ENCODE data around the gene CTXND1.

CTXND1 gene

GRCh38 chr15:80251428-80252120 is 439 bp downstream of the CTXND1 start:
- no peak for DNase-seq (ENCODE audit: low spot score)

DNA sequence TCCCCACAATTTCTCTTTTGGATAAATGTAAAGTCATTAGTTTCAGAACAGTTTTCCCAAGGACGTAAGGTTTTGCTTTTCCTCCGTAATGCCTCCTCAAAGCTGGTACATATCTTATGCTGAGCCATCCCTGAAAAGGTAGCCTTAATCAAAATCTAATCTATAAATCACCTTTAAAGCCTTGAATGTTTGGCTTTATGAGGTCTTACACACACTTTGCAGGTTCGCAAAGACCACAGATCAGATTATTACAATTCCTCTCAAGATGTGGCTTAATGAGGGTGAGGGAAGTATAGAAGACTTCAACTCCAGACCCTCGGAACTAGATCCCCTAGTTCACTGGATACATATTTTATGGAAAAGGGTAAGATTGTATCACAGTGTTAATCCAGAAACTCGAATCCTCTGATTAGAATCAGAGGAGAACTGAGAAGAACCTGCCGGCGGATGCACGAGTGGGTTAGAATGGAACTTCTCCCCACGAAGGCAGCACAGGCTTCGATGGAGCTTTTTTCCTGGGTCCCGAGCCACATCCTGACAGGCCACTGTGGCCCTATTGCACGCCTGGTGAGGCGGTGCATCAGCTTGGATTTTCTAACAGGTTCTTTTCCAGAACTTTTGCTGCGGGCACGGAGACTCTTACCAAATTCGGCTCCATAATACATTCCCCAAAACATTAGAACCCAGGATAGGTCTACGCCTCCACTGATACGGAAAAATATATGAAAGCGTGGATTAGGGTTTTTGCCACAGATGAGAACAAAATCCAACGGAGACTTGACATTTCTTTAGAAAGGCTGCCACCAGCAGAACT is 1.2 kb downstream of the CTXND1 start:
- no peak for DNase-seq (ENCODE audit: low spot score)

- no peak for DNase-seq (ENCODE audit: low spot score)
Observed at GRCh38 chr15:80249973-80250372, 2.0 kb downstream of the CTXND1 start.

DNA sequence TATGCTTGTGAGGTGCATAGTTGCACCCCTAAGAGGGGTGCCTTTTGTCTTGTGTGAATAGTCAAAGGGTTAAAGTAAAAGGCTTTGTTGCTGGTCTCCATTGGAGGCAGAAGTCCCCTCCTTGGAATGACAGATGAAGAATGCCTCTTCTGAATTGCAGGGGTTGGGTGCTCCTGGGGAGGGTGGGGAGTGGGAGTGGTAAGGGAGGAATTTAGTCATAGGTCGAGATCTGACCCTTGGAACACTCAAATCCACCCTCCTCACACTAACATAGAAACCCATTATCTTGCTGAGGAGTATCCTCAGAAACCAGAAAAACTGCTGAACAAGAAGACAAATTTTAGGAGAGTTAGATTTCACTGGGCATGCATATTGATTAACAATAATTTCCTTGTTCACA is 4.7 kb downstream of the CTXND1 start:
- DNase-seq (ENCODE audit: low spot score), result no peak

DNA sequence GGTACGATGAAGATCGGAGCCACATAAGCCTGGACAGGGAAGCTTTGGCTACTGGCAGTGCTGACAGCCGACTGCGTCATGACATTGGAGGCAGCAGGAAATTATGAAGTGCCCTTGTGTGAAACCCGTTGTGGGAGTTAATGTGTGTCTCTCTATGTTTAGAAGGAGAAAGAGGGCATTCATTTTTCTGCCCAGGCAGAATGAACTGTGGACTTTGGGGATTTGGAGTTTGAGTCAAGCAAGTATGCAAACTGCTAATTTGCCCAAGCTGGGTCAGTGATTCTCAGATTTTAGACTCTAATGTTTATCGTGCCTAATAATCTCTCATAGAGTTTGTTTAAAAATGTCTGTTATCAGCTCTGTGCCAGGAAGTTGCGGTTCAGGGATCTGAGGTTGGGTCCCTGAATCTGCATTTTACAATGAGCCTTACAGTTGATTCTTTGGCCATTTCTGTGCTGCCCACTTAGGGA is 5.6 kb downstream of the CTXND1 start:
- peak; percentile 50 for DNase-seq (ENCODE audit: low spot score)

- no peak for DNase-seq (ENCODE audit: low spot score)
Observed at GRCh38 chr15:80242802-80243201, 9.2 kb downstream of the CTXND1 start.

GRCh38 chr15:80242132-80242769 is 9.8 kb downstream of the CTXND1 start:
- DNase-seq (ENCODE audit: low spot score), result no peak

DNA sequence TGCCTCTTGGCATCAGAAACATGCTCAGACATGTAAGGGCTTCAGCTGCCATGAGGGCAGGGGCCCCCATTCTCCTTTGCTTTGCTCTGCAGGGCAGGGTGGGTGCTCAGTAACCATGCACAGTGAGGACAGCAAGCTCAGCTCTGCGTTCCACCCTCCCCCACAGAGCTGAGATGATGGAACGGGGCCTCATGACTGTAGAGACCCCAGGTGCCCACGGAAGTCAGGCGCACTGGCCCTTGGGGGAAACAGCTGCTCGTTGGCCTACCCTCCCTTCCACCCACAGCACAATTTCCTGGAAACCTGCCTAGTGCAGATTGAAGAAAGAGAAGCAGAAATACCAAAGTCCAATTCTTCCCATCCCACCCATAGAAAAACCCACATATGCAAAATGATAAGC is 10.5 kb downstream of the CTXND1 start:
- no peak for DNase-seq (ENCODE audit: low spot score)

DNA sequence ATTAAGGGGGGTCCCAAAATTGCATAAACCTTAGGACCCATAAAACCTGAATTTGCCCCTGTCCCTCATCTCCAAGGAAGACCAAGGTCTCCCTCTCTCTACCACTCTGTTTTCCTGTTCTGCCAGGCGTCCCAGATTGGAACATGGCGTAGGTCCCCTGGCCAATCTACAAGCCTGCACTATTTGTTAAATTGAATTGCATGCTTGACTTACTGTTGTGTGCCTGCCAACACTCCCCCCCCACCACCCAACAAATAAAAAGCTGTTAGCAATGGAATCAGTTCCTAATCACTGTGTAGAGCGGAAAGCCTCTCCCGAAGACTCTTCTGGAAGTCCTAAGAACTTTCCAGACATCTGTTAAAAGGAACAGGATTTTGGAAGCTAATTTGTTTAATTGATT is 11.7 kb downstream of the CTXND1 start:
- peak; percentile 53 for DNase-seq (ENCODE audit: low spot score)

DNA sequence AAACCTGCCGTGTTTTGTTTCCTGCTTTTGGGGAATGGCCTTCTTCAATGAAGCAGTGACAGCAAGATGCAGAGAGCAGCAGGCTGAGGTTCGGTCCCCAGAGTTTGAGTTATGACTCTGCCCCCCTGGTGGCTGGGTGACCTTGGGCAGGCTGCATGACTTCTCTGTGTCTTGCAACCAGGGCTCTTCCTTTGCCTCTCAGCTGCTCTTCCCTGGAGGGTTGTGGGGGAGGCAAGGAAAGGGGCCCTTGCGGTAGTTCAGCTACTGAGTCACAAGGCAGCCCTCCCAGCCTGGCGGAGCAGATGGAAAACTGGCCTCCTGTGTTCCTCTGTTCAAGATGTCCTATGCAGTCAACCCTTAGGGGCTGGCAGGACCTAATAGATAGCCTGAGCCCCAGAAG is 17.1 kb downstream of the CTXND1 start:
- DNase-seq (ENCODE audit: low spot score), result no peak

DNA sequence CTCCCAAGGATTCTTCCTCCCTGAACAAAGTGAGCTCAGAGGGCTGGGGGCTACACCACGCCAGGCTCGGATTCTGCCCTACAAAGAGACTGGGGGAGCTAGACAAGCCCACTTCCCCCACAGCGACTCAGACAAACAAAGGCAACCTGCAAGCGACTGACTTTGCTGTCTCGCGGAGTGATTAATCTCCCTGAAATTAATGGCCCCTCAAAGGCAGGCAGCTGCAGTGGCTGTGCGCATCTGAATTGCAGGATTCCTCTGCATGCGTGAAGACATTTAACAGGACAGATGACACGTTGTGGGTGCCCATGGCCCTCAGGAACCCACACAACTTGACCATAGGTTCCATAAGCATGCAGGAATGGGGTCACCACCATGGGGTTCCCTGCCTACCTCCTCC is 18.4 kb downstream of the CTXND1 start:
- no peak for DNase-seq (ENCODE audit: low spot score)

DNA sequence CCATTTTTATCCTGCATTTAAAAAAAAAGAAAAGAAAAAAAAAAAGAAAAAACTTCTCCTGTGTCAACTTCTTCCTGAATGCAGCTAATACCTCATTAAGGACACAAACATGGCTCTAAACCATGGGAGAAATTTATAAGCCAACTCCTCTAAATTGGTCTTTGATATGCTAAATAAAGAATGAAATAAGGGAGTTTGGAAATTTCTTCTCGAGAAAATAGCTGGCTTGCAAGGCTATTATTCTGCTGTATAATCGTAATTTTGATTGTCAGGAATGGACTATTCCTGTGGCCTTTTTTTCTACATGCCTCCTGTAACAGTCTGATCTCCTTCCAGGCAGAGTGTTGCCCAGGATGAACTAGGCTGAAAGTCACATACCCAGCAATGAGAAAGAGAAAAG is 20.6 kb downstream of the CTXND1 start:
- no peak for DNase-seq (ENCODE audit: low spot score)

GRCh38 chr15:80228959-80229610 is 22.9 kb downstream of the CTXND1 start:
- DNase-seq (ENCODE audit: low spot score), result no peak

DNA sequence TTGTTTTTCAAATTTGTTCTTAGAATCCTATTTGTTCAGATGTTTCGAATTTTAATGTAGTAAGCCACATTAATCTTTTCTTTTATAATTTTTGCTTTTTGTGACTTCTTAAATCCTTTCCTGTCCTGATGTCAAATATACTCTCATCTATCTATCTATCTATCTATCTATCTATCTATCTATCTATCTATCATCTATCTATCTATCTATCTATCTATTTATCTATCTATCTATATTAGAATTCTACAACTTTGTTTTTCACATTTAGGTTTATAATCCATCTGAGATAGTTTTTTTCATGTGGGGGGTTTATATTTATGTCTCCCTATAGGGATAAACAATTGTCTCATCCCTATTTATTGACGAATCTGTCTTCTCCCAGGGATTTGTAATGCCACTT is 32.1 kb downstream of the CTXND1 start:
- DNase-seq (ENCODE audit: low spot score), result no peak

- no peak for DNase-seq (ENCODE audit: low spot score)
Observed at GRCh38 chr15:80217327-80217900, 34.6 kb downstream of the CTXND1 start.

GRCh38 chr15:80216911-80217310 is 35.1 kb downstream of the CTXND1 start:
- no peak for DNase-seq (ENCODE audit: low spot score)

- no peak for DNase-seq (ENCODE audit: low spot score)
Observed at GRCh38 chr15:80216141-80216540, 35.9 kb downstream of the CTXND1 start.

DNA sequence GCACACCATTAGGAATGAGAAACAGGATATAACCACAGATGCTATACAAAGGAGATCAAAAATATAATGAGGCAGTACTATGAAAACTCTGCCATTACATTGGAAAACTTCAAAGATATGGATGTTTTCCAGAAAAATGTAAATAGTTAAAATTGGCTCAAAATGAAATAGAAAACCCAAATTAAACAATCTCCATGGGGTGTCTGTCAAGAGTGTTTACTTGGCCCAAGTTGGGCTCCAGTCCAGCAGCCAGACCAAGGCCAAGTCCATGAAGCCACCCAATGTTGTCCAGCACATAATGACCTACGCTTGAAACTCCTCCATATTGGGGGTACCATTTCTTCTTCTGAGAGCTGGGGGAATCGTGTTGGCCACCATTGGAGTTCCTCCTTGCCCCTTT is 37.1 kb downstream of the CTXND1 start:
- no peak for DNase-seq (ENCODE audit: low spot score)

DNA sequence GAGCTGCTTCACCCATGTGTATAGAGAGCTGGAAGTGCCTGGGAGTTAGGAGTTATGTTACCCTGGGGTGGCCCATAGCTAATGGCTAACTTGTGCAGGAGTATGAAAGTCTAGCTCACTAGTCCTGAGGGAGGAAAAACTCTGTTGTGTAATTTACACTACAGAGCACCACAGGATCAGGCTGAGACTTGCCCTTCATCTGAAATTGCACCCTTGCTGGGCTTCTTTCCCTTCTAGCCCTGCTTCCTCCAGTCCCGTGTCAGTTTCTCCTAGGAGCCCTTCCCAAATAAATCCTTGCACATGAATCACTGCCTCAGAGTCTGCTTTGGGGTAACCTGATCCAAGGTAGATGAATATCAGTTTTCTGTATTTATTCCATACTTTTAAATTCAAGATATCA is 40.0 kb downstream of the CTXND1 start:
- no peak for DNase-seq (ENCODE audit: low spot score)

DNA sequence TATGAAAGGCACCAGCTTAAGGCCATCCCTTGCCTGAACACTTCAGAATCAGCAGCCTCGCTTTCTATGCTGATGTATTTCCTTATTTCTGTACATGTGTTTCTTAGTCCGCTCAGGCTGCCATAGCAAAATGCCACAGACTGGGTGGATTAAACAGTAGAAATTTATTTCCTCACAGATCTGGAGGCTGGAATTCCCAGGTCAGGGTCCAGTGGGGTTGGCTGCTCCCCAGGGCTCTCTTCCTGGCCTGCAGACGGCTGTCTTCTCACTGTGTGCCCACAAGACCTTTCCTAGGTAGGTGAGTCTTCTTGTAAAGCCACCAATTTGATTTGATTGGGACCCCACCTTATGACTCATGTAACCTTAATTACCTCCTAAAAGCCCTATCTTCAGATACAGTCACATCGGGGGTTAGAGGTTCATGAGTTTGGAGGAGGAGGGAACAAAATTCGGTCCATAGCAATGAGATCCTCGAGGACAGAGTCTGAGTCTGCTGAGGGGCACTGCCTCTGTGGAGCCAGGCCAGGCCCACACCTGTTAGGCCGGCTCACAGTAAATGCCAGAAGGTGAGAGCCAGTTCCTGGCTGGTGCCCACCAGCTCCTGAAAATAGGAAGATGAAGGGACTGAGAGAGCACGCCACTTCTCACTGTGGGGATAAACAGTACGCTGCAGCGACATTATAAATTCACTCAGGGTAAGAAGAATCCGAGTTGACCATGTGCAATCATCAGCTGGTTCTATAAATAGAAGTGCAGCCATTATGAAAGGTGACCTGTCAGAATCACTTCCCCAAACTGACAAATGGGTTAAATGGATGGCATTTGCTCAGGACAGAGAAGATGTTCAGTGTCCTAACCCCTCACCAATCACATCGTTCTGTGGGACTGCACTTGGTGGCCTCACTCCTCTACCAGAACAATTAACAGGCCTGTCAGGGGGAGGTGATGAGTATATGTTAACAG is 41.1 kb downstream of the CTXND1 start:
- DNase-seq (ENCODE audit: low spot score), result no peak
